Activated naive CD4-positive, alpha-beta T cell treated with anti-CD3 and anti-CD28 coated beads, Interleukin-2, amount 50 U/mL, for 24 hours (primary cell): ENCODE data around the gene ZKSCAN5.
A peak's percentile ranks its signal among the peaks of the same experiment; 100 is the strongest.

Source experiments
- H3K27ac Mint-ChIP-seq: one replicate; pipeline ENCODE4 v1.8.0; 2021; ENCODE audit warnings: mild to moderate bottlenecking, mixed read lengths
- H3K27me3 Mint-ChIP-seq: one replicate; pipeline ENCODE4 v1.8.0; 2021; ENCODE audit warnings: mixed read lengths
- H3K36me3 Mint-ChIP-seq: one replicate; pipeline ENCODE4 v1.8.0; 2021; ENCODE audit warnings: mixed read lengths
- H3K4me1 Mint-ChIP-seq: one replicate; pipeline ENCODE4 v1.8.0; 2021; ENCODE audit warnings: mixed read lengths
- H3K4me3 Mint-ChIP-seq: one replicate; pipeline ENCODE4 v1.8.0; 2021; ENCODE audit warnings: mild to moderate bottlenecking, mixed read lengths
- H3K9me3 Mint-ChIP-seq: one replicate; pipeline ENCODE4 v1.8.0; 2021; ENCODE audit warnings: mixed read lengths

The ZKSCAN5 gene

GRCh38 chr7:99504603-99505323 is at the start of gene ZKSCAN5:
Gene ZKSCAN5 (plus strand): TSS chr7:99504662. CDS start chr7:99506045, 1,383 bp downstream.
- H3K36me3 Mint-ChIP-seq: peaks cover 2% of the 10 kb centered on the region
- no peaks in the 10 kb centered on the region for H3K9me3 Mint-ChIP-seq
- peaks cover 22% of the 10 kb centered on the region for H3K4me1 Mint-ChIP-seq
- H3K27me3 Mint-ChIP-seq: no peaks in the 10 kb centered on the region
- H3K4me3 Mint-ChIP-seq: peak within 1 kb of the TSS; percentile 98
- peak within 1 kb of the TSS; percentile 98 for H3K27ac Mint-ChIP-seq

- Mint-ChIP-seq H3K27ac (no peak overlapping the region), H3K9me3 (no peaks in the 10 kb centered on the region), H3K27me3 (no peaks in the 10 kb centered on the region), H3K4me1 (peaks cover 13% of the 10 kb centered on the region), H3K36me3 (peaks cover 6% of the 10 kb centered on the region), H3K4me3 (no peak overlapping the region)
These were observed 48.6 kb upstream of the ZKSCAN5 start for GRCh38 chr7:99455874-99456273.

GRCh38 chr7:99456288-99456687 is 48.2 kb upstream of the ZKSCAN5 start:
- Mint-ChIP-seq H3K4me3 (no peak overlapping the region), H3K9me3 (no peaks in the 10 kb centered on the region), H3K36me3 (peaks cover 6% of the 10 kb centered on the region), H3K27ac (no peak overlapping the region), H3K27me3 (no peaks in the 10 kb centered on the region), H3K4me1 (peaks cover 13% of the 10 kb centered on the region)

GRCh38 chr7:99457050-99457649 is 47.3 kb upstream of the ZKSCAN5 start:
- Mint-ChIP-seq H3K27ac (no peak overlapping the region), H3K36me3 (peaks cover 6% of the 10 kb centered on the region), H3K4me3 (no peak overlapping the region), H3K27me3 (no peaks in the 10 kb centered on the region), H3K4me1 (peaks cover 13% of the 10 kb centered on the region), H3K9me3 (no peaks in the 10 kb centered on the region)

- H3K27ac Mint-ChIP-seq: no peak overlapping the region
These were observed 46.6 kb upstream of the ZKSCAN5 start for GRCh38 chr7:99457650-99458493.

GRCh38 chr7:99459087-99459486 is 45.4 kb upstream of the ZKSCAN5 start:
- Mint-ChIP-seq H3K27ac (no peak overlapping the region), H3K9me3 (no peaks in the 10 kb centered on the region), H3K27me3 (no peaks in the 10 kb centered on the region), H3K36me3 (peaks cover 5% of the 10 kb centered on the region), H3K4me3 (no peak overlapping the region), H3K4me1 (peaks cover 23% of the 10 kb centered on the region)

More at GRCh38 chr7:99457650-99458493, 46.6 kb upstream of the ZKSCAN5 start:
- Mint-ChIP-seq H3K4me1 (peaks cover 15% of the 10 kb centered on the region), H3K9me3 (no peaks in the 10 kb centered on the region), H3K36me3 (peaks cover 6% of the 10 kb centered on the region), H3K4me3 (no peak overlapping the region), H3K27me3 (no peaks in the 10 kb centered on the region)

GRCh38 chr7:99460651-99461050 is 43.8 kb upstream of the ZKSCAN5 start:
- peaks cover 30% of the 10 kb centered on the region for H3K4me1 Mint-ChIP-seq
- H3K4me3 Mint-ChIP-seq: no peak overlapping the region
- no peaks in the 10 kb centered on the region for H3K9me3 Mint-ChIP-seq
- H3K36me3 Mint-ChIP-seq: peaks cover 6% of the 10 kb centered on the region
- H3K27ac Mint-ChIP-seq: peak overlapping the region; percentile 18
- H3K27me3 Mint-ChIP-seq: no peaks in the 10 kb centered on the region

- H3K4me1 Mint-ChIP-seq: peaks cover 35% of the 10 kb centered on the region
- no peak overlapping the region for H3K4me3 Mint-ChIP-seq
- no peaks in the 10 kb centered on the region for H3K27me3 Mint-ChIP-seq
- H3K36me3 Mint-ChIP-seq: peaks cover 6% of the 10 kb centered on the region
- no peaks in the 10 kb centered on the region for H3K9me3 Mint-ChIP-seq
- H3K27ac Mint-ChIP-seq: peak overlapping the region; percentile 4
These were observed 43.2 kb upstream of the ZKSCAN5 start for GRCh38 chr7:99461221-99461620.

- H3K36me3 Mint-ChIP-seq: peaks cover 5% of the 10 kb centered on the region
- H3K4me3 Mint-ChIP-seq: peak overlapping the region; percentile 91
- peaks cover 27% of the 10 kb centered on the region for H3K4me1 Mint-ChIP-seq
- no peaks in the 10 kb centered on the region for H3K27me3 Mint-ChIP-seq
- H3K27ac Mint-ChIP-seq: peak overlapping the region; percentile 93
- no peaks in the 10 kb centered on the region for H3K9me3 Mint-ChIP-seq
These were observed 39.1 kb upstream of the ZKSCAN5 start for GRCh38 chr7:99465421-99465768.

GRCh38 chr7:99468336-99468918 is 36.0 kb upstream of the ZKSCAN5 start:
- no peak overlapping the region for H3K27ac Mint-ChIP-seq
- no peak overlapping the region for H3K4me3 Mint-ChIP-seq
- H3K4me1 Mint-ChIP-seq: peaks cover 34% of the 10 kb centered on the region
- no peaks in the 10 kb centered on the region for H3K27me3 Mint-ChIP-seq
- H3K36me3 Mint-ChIP-seq: peaks cover 5% of the 10 kb centered on the region
- no peaks in the 10 kb centered on the region for H3K9me3 Mint-ChIP-seq

GRCh38 chr7:99469381-99470065 is 34.9 kb upstream of the ZKSCAN5 start:
- H3K4me1 Mint-ChIP-seq: peaks cover 30% of the 10 kb centered on the region
- no peak overlapping the region for H3K4me3 Mint-ChIP-seq
- H3K36me3 Mint-ChIP-seq: no peaks in the 10 kb centered on the region
- no peaks in the 10 kb centered on the region for H3K9me3 Mint-ChIP-seq
- no peaks in the 10 kb centered on the region for H3K27me3 Mint-ChIP-seq
- no peak overlapping the region for H3K27ac Mint-ChIP-seq

- Mint-ChIP-seq H3K27me3 (no peaks in the 10 kb centered on the region), H3K9me3 (no peaks in the 10 kb centered on the region), H3K4me1 (peaks cover 39% of the 10 kb centered on the region), H3K4me3 (peak within 1 kb of the TSS; percentile 96), H3K27ac (peak within 1 kb of the TSS; percentile 97), H3K36me3 (peaks cover 2% of the 10 kb centered on the region)
These were observed 31.7 kb upstream of the ZKSCAN5 start, which contains the start of gene ZNF789 for GRCh38 chr7:99472561-99473314. Gene ZNF789 (plus strand): TSS chr7:99472890. CDS start chr7:99476457, 3,567 bp downstream.

GRCh38 chr7:99473315-99473596 is 31.2 kb upstream of the ZKSCAN5 start:
- peak overlapping the region; percentile 90 for H3K27ac Mint-ChIP-seq
- H3K4me3 Mint-ChIP-seq: peak overlapping the region; percentile 96
- H3K27me3 Mint-ChIP-seq: no peaks in the 10 kb centered on the region
- H3K36me3 Mint-ChIP-seq: peaks cover 2% of the 10 kb centered on the region
- H3K4me1 Mint-ChIP-seq: peaks cover 43% of the 10 kb centered on the region
- no peaks in the 10 kb centered on the region for H3K9me3 Mint-ChIP-seq

GRCh38 chr7:99476107-99476506 is 28.4 kb upstream of the ZKSCAN5 start:
- no peak overlapping the region for H3K4me3 Mint-ChIP-seq
- H3K27me3 Mint-ChIP-seq: no peaks in the 10 kb centered on the region
- H3K36me3 Mint-ChIP-seq: peaks cover 2% of the 10 kb centered on the region
- H3K4me1 Mint-ChIP-seq: peaks cover 50% of the 10 kb centered on the region
- no peaks in the 10 kb centered on the region for H3K9me3 Mint-ChIP-seq
- H3K27ac Mint-ChIP-seq: no peak overlapping the region
